Endothelial cell (in vitro differentiated cells): ENCODE results near the gene PDE10A. TPM values are rescaled to one million over a fixed set of nuclear protein-coding genes. Genes with fewer than 3 reads are reported as not detected.

Source experiments
- DNase-seq: peaks from one replicate; pipeline ENCODE4 v3.0.0; 2021; ENCODE audit warnings: low spot score
- H3K27ac Mint-ChIP-seq: one replicate; pipeline ENCODE4 v1.8.0; 2021; ENCODE audit warnings: mixed read lengths, inconsistent platforms; ENCODE audit not compliant: unreplicated experiment
- H3K27me3 Mint-ChIP-seq: one replicate; pipeline ENCODE4 v1.8.0; 2021; ENCODE audit warnings: mild to moderate bottlenecking, moderate library complexity, mixed read lengths, inconsistent platforms; ENCODE audit not compliant: unreplicated experiment
- H3K36me3 Mint-ChIP-seq: one replicate; pipeline ENCODE4 v1.8.0; 2021; ENCODE audit warnings: mild to moderate bottlenecking, low read depth, mixed read lengths, inconsistent platforms; ENCODE audit not compliant: unreplicated experiment
- H3K4me1 Mint-ChIP-seq: one replicate; pipeline ENCODE4 v1.8.0; 2021; ENCODE audit warnings: mild to moderate bottlenecking, mixed read lengths, inconsistent platforms; ENCODE audit not compliant: unreplicated experiment
- H3K4me3 Mint-ChIP-seq: one replicate; pipeline ENCODE4 v1.8.0; 2021; ENCODE audit warnings: mild to moderate bottlenecking, mixed read lengths, inconsistent platforms; ENCODE audit not compliant: unreplicated experiment
- H3K9me3 Mint-ChIP-seq: one replicate; pipeline ENCODE4 v1.8.0; 2021; ENCODE audit warnings: mixed read lengths, inconsistent platforms; ENCODE audit not compliant: unreplicated experiment
- CTCF ChIP-seq: fragments of 200-600 bp; sonication (generic); IDR thresholded peaks from one replicate; pipeline ENCODE4 v1.5.0; 2021; ENCODE audit warnings: antibody characterized with exemption; ENCODE audit not compliant: unreplicated experiment
- total RNA-seq: library from RNA; stranded (reverse); fragmentation: NEBNext Ultra II Directional; extraction: Animal tissue kit (Norgen Biotek cat#: 25700); gene quantifications from one replicate; pipeline ENCODE4 v1.2.1, GENCODE V29; 2021; ENCODE audit not compliant: unreplicated experiment

PDE10A gene
- total RNA-seq, 1 donor from 2014 or later, result 11.5 TPM

DNA sequence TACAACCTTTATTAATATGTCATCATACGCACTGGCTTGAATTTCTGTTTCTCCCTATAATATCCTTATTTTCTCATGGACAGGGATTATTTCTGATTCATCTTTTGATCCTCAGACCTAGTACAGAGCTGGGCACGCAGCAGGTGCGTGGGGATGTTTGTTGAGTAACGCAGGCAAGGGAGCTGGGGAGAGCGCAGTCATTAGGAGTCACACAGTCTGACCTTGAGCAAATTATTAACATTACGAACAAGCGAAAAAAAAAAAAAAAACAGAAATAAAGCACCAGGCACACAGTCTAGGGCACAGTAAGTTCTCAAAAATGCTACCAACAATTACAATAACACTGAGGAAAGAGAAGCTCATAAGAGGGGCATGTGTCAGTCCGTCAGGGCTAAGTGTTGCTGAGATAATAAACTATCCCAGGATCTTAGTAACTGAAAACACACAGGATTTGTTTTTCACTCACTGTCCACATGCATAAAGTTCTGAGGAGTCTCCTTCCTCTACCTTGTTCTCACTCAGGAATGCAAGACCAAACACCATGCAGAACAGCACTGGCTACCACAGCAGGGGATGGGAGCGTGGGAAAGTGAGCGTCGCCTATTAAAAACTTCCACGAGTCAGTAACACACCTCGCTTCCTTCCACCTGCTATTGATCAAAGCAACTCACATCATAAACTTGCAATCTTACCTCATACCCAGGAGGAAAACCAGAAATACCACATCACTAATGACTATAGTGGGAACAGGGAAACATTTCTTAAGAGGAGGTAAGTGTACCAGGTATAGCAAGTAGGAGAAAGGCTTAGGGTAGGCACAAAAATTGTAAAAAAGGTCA lies 56.9 kb downstream of the PDE10A start:
- no peak overlapping the region for H3K27ac Mint-ChIP-seq

GRCh38 chr6:165605182-165605875 lies 57.7 kb downstream of the PDE10A start:
- no peak for TF ChIP-seq CTCF
- Mint-ChIP-seq H3K9me3 (no peaks in the 10 kb centered on the region), H3K27ac (no peak overlapping the region), H3K36me3 (no peaks in the 10 kb centered on the region), H3K27me3 (peaks cover 3% of the 10 kb centered on the region), H3K4me3 (no peak overlapping the region), H3K4me1 (peaks cover 8% of the 10 kb centered on the region)
- no peak for DNase-seq

More for the DNA sequence above, 56.9 kb downstream of the PDE10A start:
- no peaks in the 10 kb centered on the region for H3K36me3 Mint-ChIP-seq
- TF ChIP-seq CTCF, result no peak
- no peak overlapping the region for H3K4me3 Mint-ChIP-seq
- H3K4me1 Mint-ChIP-seq, result peaks cover 3% of the 10 kb centered on the region
- no peaks in the 10 kb centered on the region for H3K9me3 Mint-ChIP-seq
- no peaks in the 10 kb centered on the region for H3K27me3 Mint-ChIP-seq
- no peak for DNase-seq

- no peak for TF ChIP-seq CTCF
- H3K27ac Mint-ChIP-seq, result no peak overlapping the region
- H3K27me3 Mint-ChIP-seq, result peaks cover 3% of the 10 kb centered on the region
- no peaks in the 10 kb centered on the region for H3K36me3 Mint-ChIP-seq
- H3K4me1 Mint-ChIP-seq, result peaks cover 9% of the 10 kb centered on the region
- no peaks in the 10 kb centered on the region for H3K9me3 Mint-ChIP-seq
- no peak for DNase-seq
- no peak overlapping the region for H3K4me3 Mint-ChIP-seq
Measured at GRCh38 chr6:165602291-165602690, 60.8 kb downstream of the PDE10A start.

- Mint-ChIP-seq H3K4me1 (peaks cover 9% of the 10 kb centered on the region), H3K36me3 (no peaks in the 10 kb centered on the region), H3K4me3 (no peak overlapping the region), H3K9me3 (no peaks in the 10 kb centered on the region), H3K27ac (no peak overlapping the region), H3K27me3 (peaks cover 3% of the 10 kb centered on the region)
- no peak for DNase-seq
- TF ChIP-seq CTCF, result no peak
Measured at GRCh38 chr6:165600606-165601005, 62.4 kb downstream of the PDE10A start.
